MM.1S (cell line): Measurements from ENCODE around the gene NXN.

Experiments
- DNase-seq: peaks from one replicate; pipeline ENCODE4 v3.0.0-alpha.2; 2015
- H2AFZ ChIP-seq: fragments of 300-600 bp; sonication (generic); 2 replicates; pipeline ENCODE4 v1.6.0; 2016; ENCODE audit warnings: antibody characterized with exemption, low read length
- H3F3A ChIP-seq: fragments of 300-600 bp; sonication (generic); 2 replicates; pipeline ENCODE4 v1.6.1; 2016; ENCODE audit warnings: mild to moderate bottlenecking, antibody characterized with exemption, low read length, moderate library complexity, mixed read lengths; ENCODE audit not compliant: insufficient read depth
- H3K27ac ChIP-seq: fragments of 300-600 bp; sonication (generic); 2 replicates; pipeline ENCODE4 v1.5.1; 2016; ENCODE audit warnings: mild to moderate bottlenecking, low read length
- H3K27me3 ChIP-seq: fragments of 300-600 bp; sonication (generic); replicated peaks from 2 replicates; pipeline ENCODE4 v1.6.0; 2016; ENCODE audit warnings: low read length; ENCODE audit not compliant: insufficient read depth
- H3K36me3 ChIP-seq: fragments of 300-600 bp; sonication (generic); replicated peaks from 2 replicates; pipeline ENCODE4 v1.6.1; 2016; ENCODE audit warnings: mild to moderate bottlenecking, low read length, mixed read lengths; ENCODE audit not compliant: insufficient read depth
- H3K4me1 ChIP-seq: fragments of 300-600 bp; sonication (generic); 2 replicates; pipeline ENCODE4 v1.6.1; 2016; ENCODE audit warnings: low read length, mixed read lengths
- H3K4me2 ChIP-seq: fragments of 300-600 bp; sonication (generic); 2 replicates; pipeline ENCODE4 v1.6.0; 2016; ENCODE audit warnings: low read depth, low read length
- H3K4me3 ChIP-seq: fragments of 300-600 bp; sonication (generic); 2 replicates; pipeline ENCODE4 v1.5.1; 2016; ENCODE audit warnings: low read length, mixed read lengths
- H3K79me2 ChIP-seq: fragments of 300-600 bp; sonication (generic); 2 replicates; pipeline ENCODE4 v1.6.1; 2016; ENCODE audit warnings: mixed run types, low read length, mixed read lengths
- H3K9ac ChIP-seq: fragments of 300-600 bp; sonication (generic); 2 replicates; pipeline ENCODE4 v1.6.1; 2016; ENCODE audit warnings: low read length, mixed read lengths
- H3K9me2 ChIP-seq: fragments of 300-600 bp; sonication (generic); replicated peaks from 2 replicates; pipeline ENCODE4 v1.6.1; 2016; ENCODE audit warnings: mild to moderate bottlenecking, low read length, mixed read lengths; ENCODE audit not compliant: insufficient read depth
- H3K9me3 ChIP-seq: fragments of 300-600 bp; sonication (generic); replicated peaks from 2 replicates; pipeline ENCODE4 v1.6.1; 2016; ENCODE audit warnings: mild to moderate bottlenecking, low read length, mixed read lengths; ENCODE audit not compliant: insufficient read depth
- H4K20me1 ChIP-seq: fragments of 300-600 bp; sonication (generic); 2 replicates; pipeline ENCODE4 v1.6.1; 2016; ENCODE audit warnings: mild to moderate bottlenecking, low read length, moderate library complexity, mixed read lengths; ENCODE audit not compliant: insufficient read depth
- CTCF ChIP-seq: fragments of 300-600 bp; sonication (generic); IDR thresholded peaks from 2 replicates; pipeline ENCODE4 v1.5.1; 2016; ENCODE audit warnings: antibody characterized with exemption, low read length, mixed read lengths
- EZH2 ChIP-seq: fragments of 300-600 bp; sonication (generic); optimal IDR thresholded peaks from 2 replicates; pipeline ENCODE3; 2017; ENCODE audit warnings: low read depth, mild to moderate bottlenecking, antibody characterized with exemption, low read length, mixed read lengths
- EZH2phosphoT487 ChIP-seq: fragments of 300-600 bp; sonication (generic); IDR thresholded peaks from 2 replicates; pipeline ENCODE4 v1.6.1; 2018; ENCODE audit warnings: antibody characterized with exemption, low read length

The NXN gene

GRCh38 chr17:970364-970763 lies 9.2 kb downstream of the NXN start:
- no peak overlapping the region for H3K9ac ChIP-seq
- H3K4me3 ChIP-seq: no peak overlapping the region
- DNase-seq: no peak
- H4K20me1 ChIP-seq: no peaks in the 10 kb centered on the region
- no peak overlapping the region for H2AFZ ChIP-seq
- TF ChIP-seq CTCF (no peak), EZH2 (no peak), EZH2phosphoT487 (no peak)
- H3K9me3 ChIP-seq: no peaks in the 10 kb centered on the region
- H3K9me2 ChIP-seq: no peaks in the 10 kb centered on the region
- H3K4me1 ChIP-seq: no peaks in the 10 kb centered on the region
- H3K4me2 ChIP-seq: no peak overlapping the region
- H3K36me3 ChIP-seq: no peaks in the 10 kb centered on the region
- H3F3A ChIP-seq: no peaks in the 10 kb centered on the region
- peaks cover 95% of the 10 kb centered on the region for H3K27me3 ChIP-seq
- no peak overlapping the region for H3K27ac ChIP-seq
- H3K79me2 ChIP-seq: no peaks in the 10 kb centered on the region

DNA sequence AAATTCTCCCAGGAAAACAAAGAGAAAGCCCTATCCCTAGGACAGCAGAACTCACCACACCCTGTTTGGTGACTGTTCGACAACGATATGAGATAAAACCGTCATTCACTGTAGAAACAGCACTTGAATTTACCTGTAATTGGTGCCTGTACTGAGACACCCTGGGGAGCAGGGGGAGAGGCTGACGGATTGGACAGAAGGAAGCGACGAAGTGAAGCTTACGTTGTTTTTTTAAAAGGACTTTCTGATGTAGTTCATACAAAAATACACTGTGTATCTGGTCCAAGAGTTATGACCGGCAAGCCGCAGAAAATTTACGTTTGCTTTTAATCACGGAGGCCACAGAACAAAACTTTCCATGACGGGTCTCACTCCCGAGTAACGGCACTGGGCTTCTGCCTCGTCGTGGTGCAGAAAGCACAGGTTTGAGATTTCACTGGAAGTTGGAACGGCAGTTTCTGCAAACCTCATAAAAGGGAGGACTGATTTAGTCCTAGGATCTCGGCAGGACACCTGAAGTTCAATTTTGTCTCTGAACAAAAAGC lies 9.7 kb downstream of the NXN start:
- no peak overlapping the region for H2AFZ ChIP-seq
- no peak overlapping the region for H3K9ac ChIP-seq
- H3K9me3 ChIP-seq: no peaks in the 10 kb centered on the region
- H3K27ac ChIP-seq: no peak overlapping the region
- H3K4me3 ChIP-seq: no peak overlapping the region
- H4K20me1 ChIP-seq: no peaks in the 10 kb centered on the region
- peaks cover 95% of the 10 kb centered on the region for H3K27me3 ChIP-seq
- no peak for DNase-seq
- H3K4me1 ChIP-seq: no peaks in the 10 kb centered on the region
- H3F3A ChIP-seq: no peaks in the 10 kb centered on the region
- TF ChIP-seq CTCF: no peak
- TF ChIP-seq EZH2: no peak
- no peak for TF ChIP-seq EZH2phosphoT487
- H3K4me2 ChIP-seq: no peak overlapping the region
- H3K36me3 ChIP-seq: no peaks in the 10 kb centered on the region
- H3K79me2 ChIP-seq: no peaks in the 10 kb centered on the region
- no peaks in the 10 kb centered on the region for H3K9me2 ChIP-seq

- Histone ChIP-seq H3K9ac (no peak overlapping the region), H3K9me3 (no peaks in the 10 kb centered on the region), H3K9me2 (no peaks in the 10 kb centered on the region), H3K4me2 (no peak overlapping the region), H3K36me3 (no peaks in the 10 kb centered on the region), H3K27ac (no peak overlapping the region), H3K4me3 (no peak overlapping the region), H3K4me1 (no peaks in the 10 kb centered on the region), H2AFZ (no peak overlapping the region), H3F3A (no peaks in the 10 kb centered on the region), H3K27me3 (peaks cover 97% of the 10 kb centered on the region), H4K20me1 (no peaks in the 10 kb centered on the region), H3K79me2 (no peaks in the 10 kb centered on the region)
- no peak for DNase-seq
- TF ChIP-seq CTCF (no peak), EZH2 (no peak), EZH2phosphoT487 (no peak)
Measured at GRCh38 chr17:968812-969730, 10.5 kb downstream of the NXN start.
